IPS-15b (cell line): ENCODE measurements around the gene DGLUCY.

Experiments
- H3K27me3 ChIP-seq: one replicate; pipeline ENCODE4 v1.6.1; 2013; ENCODE audit warnings: low read length; ENCODE audit not compliant: control insufficient read depth, insufficient read depth
- H3K36me3 ChIP-seq: one replicate; pipeline ENCODE4 v1.6.1; 2013; ENCODE audit warnings: low read length; ENCODE audit not compliant: control insufficient read depth, insufficient read depth
- H3K4me1 ChIP-seq: one replicate; pipeline ENCODE4 v1.6.1; 2013; ENCODE audit warnings: mild to moderate bottlenecking, low read length; ENCODE audit not compliant: control insufficient read depth, insufficient read depth
- H3K4me3 ChIP-seq: one replicate; pipeline ENCODE4 v1.5.1; 2013; ENCODE audit warnings: low read depth, low read length
- H3K9ac ChIP-seq: one replicate; pipeline ENCODE4 v1.6.1; 2013; ENCODE audit warnings: low read depth, mild to moderate bottlenecking, low read length
- H3K9me3 ChIP-seq: one replicate; pipeline ENCODE4 v1.6.1; 2013; ENCODE audit warnings: mild to moderate bottlenecking, low read length; ENCODE audit not compliant: control insufficient read depth, insufficient read depth

Gene DGLUCY

DNA sequence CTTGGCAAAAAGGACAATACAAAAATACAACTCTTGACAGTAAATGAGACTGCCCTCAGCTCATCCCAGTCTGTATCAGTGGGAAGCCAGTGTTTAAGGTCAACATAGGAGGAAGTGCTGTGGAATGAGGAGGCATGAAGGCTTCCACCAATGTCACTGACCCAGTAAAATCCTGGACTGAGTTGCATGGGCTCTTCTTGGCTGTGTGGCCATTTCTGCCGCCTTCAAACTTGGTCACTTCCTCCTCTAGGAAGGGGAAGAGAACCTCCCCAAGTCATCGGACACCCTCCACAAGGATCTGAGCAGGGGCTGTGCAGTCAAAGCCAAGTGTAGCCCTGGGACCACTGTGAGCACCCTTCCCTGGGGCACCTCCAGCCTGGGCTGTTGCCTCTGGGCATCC is 118.7 kb downstream of the DGLUCY start:
- Histone ChIP-seq H3K4me3 (no peak overlapping the region), H3K4me1 (peaks cover 6% of the 10 kb centered on the region)

GRCh38 chr14:91233936-91234790 is 120.3 kb downstream of the DGLUCY start:
- Histone ChIP-seq H3K9ac (no peak overlapping the region), H3K4me3 (no peak overlapping the region), H3K27me3 (no peaks in the 10 kb centered on the region), H3K9me3 (no peaks in the 10 kb centered on the region), H3K4me1 (no peaks in the 10 kb centered on the region), H3K36me3 (peaks cover 4% of the 10 kb centered on the region)

More for the DNA sequence above, 118.7 kb downstream of the DGLUCY start:
- Histone ChIP-seq H3K9ac (no peak overlapping the region), H3K36me3 (peaks cover 4% of the 10 kb centered on the region), H3K9me3 (no peaks in the 10 kb centered on the region), H3K27me3 (no peaks in the 10 kb centered on the region)

DNA sequence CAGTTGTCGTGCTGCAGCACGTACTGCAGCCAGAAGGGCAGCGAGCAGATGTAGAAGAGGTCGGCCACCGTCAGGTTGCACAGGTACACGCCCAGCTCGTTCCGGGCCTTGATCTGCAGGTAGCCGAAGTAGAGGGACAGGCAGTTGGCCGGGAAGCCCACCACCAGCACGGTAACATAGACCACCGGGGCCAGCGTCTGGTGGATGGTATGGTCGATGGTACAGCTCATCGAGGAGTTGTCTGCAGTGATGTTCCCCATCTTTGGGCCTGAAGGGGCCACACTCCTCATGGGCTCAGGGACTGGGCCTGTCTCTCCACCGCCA is 120.9 kb downstream of the DGLUCY start:
- H3K27me3 ChIP-seq, result no peaks in the 10 kb centered on the region
- H3K4me1 ChIP-seq, result no peaks in the 10 kb centered on the region
- no peaks in the 10 kb centered on the region for H3K9me3 ChIP-seq
- H3K9ac ChIP-seq, result no peak overlapping the region
- H3K36me3 ChIP-seq, result peaks cover 4% of the 10 kb centered on the region
- no peak overlapping the region for H3K4me3 ChIP-seq

GRCh38 chr14:91235841-91236240 is 122.0 kb downstream of the DGLUCY start:
- H3K4me1 ChIP-seq, result no peaks in the 10 kb centered on the region
- no peak overlapping the region for H3K9ac ChIP-seq
- H3K27me3 ChIP-seq, result no peaks in the 10 kb centered on the region
- no peaks in the 10 kb centered on the region for H3K9me3 ChIP-seq
- H3K4me3 ChIP-seq, result no peak overlapping the region
- no peaks in the 10 kb centered on the region for H3K36me3 ChIP-seq

GRCh38 chr14:91237219-91237618 is 123.3 kb downstream of the DGLUCY start:
- H3K4me1 ChIP-seq, result no peaks in the 10 kb centered on the region
- H3K4me3 ChIP-seq, result no peak overlapping the region
- no peaks in the 10 kb centered on the region for H3K9me3 ChIP-seq
- H3K27me3 ChIP-seq, result no peaks in the 10 kb centered on the region
- no peaks in the 10 kb centered on the region for H3K36me3 ChIP-seq
- H3K9ac ChIP-seq, result no peak overlapping the region

- no peaks in the 10 kb centered on the region for H3K4me1 ChIP-seq
- H3K36me3 ChIP-seq, result no peaks in the 10 kb centered on the region
Observed at GRCh38 chr14:91238085-91238484, 124.2 kb downstream of the DGLUCY start.

DNA sequence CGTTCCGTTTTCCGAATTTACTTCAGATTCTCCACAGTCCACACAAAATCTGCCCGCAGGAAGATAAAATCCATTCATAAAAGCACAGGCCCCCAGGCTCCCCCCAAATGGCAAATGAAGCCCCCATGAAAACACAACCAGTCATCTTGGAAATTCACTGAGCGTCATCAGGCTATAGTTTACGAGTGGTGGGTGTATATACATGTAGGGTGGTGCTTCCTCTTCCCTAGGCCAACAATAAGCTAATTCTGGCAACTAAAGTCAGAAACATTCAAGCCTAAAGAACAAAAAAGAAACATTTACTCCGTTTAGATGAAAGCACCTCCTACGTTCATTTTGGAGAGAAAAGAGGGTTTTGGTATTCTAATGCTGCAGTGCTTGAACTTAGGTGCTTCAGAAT is 124.8 kb downstream of the DGLUCY start:
- H3K4me1 ChIP-seq, result no peaks in the 10 kb centered on the region
- H3K36me3 ChIP-seq, result no peaks in the 10 kb centered on the region
- H3K4me3 ChIP-seq, result no peak overlapping the region
- H3K9ac ChIP-seq, result no peak overlapping the region
- H3K27me3 ChIP-seq, result no peaks in the 10 kb centered on the region
- no peaks in the 10 kb centered on the region for H3K9me3 ChIP-seq

More at GRCh38 chr14:91238085-91238484, 124.2 kb downstream of the DGLUCY start:
- Histone ChIP-seq H3K9me3 (no peaks in the 10 kb centered on the region), H3K27me3 (no peaks in the 10 kb centered on the region), H3K4me3 (no peak overlapping the region), H3K9ac (no peak overlapping the region)

- Histone ChIP-seq H3K4me1 (peaks cover 2% of the 10 kb centered on the region), H3K36me3 (no peaks in the 10 kb centered on the region), H3K9me3 (no peaks in the 10 kb centered on the region), H3K4me3 (no peak overlapping the region), H3K27me3 (no peaks in the 10 kb centered on the region), H3K9ac (no peak overlapping the region)
Observed at GRCh38 chr14:91241863-91242262, 128.0 kb downstream of the DGLUCY start.

- H3K4me1 ChIP-seq, result peaks cover 2% of the 10 kb centered on the region
- no peak overlapping the region for H3K9ac ChIP-seq
- H3K4me3 ChIP-seq, result no peak overlapping the region
- no peaks in the 10 kb centered on the region for H3K27me3 ChIP-seq
- no peaks in the 10 kb centered on the region for H3K36me3 ChIP-seq
- no peaks in the 10 kb centered on the region for H3K9me3 ChIP-seq
Observed at GRCh38 chr14:91242635-91243034, 128.8 kb downstream of the DGLUCY start.

- H3K9ac ChIP-seq, result no peak overlapping the region
- no peaks in the 10 kb centered on the region for H3K27me3 ChIP-seq
- peaks cover 2% of the 10 kb centered on the region for H3K4me1 ChIP-seq
- H3K36me3 ChIP-seq, result no peaks in the 10 kb centered on the region
- H3K9me3 ChIP-seq, result no peaks in the 10 kb centered on the region
- no peak overlapping the region for H3K4me3 ChIP-seq
Observed at GRCh38 chr14:91243074-91243471, 129.2 kb downstream of the DGLUCY start.

DNA sequence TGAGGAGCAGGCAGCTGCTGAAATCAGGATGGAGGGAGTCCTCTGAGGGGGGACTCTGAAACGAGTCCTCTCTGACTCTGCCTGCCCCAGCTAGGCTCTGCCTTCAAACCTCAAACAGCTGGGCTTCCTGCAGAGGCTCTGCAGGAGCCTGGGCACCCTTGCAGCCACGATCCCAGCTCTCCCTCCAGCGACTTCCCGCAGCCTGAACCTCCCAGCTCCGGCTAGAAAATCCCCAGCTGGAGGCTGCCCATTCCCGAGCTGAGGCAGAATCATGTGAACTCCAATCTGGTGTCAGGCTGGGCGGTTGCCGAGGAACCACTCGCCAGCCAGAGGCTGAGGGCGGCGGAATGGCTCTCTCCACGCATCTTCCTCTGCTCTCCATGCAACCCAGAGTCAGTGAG is 130.6 kb downstream of the DGLUCY start, which contains the start of gene GPR68:
Gene GPR68 (minus strand): TSS at position 204 of the 401 bp plus-strand sequence. CDS start 9,654 bp downstream, outside the sequence.
- Histone ChIP-seq H3K9me3 (no peaks in the 10 kb centered on the region), H3K4me1 (peaks cover 2% of the 10 kb centered on the region), H3K4me3 (no peak within 1 kb of the TSS), H3K36me3 (no peaks in the 10 kb centered on the region), H3K9ac (no peak within 1 kb of the TSS), H3K27me3 (no peaks in the 10 kb centered on the region)

DNA sequence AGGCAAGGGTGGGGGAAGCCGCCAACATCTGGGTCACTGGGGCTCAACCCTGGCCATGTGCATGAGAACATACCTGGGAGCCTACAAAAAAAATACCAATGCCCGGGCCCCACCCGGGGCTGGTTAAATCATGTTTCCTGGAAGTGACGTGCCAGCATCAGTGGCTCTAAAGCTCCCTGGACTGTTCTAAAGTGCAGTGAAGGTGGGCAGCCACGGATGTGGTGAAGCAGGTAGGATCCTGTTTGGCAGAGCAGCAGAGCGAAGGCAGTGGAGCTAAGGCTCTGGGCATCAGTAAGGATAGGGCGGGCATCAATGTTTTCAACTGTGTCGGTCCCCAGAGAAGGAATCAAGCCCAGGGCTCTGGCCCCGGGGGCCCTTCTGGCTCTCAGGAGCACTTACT is 131.2 kb downstream of the DGLUCY start:
- no peak overlapping the region for H3K4me3 ChIP-seq
- H3K36me3 ChIP-seq, result no peaks in the 10 kb centered on the region
- H3K9ac ChIP-seq, result no peak overlapping the region
- no peaks in the 10 kb centered on the region for H3K9me3 ChIP-seq
- peaks cover 2% of the 10 kb centered on the region for H3K4me1 ChIP-seq
- H3K27me3 ChIP-seq, result no peaks in the 10 kb centered on the region
